WTC11 (cell line): ENCODE data around the gene JAML. TPM values are rescaled to one million over a fixed set of nuclear protein-coding genes. Genes with fewer than 3 reads are reported as not detected.
A peak's percentile ranks its signal among the peaks of the same experiment; 100 is the strongest.

Source experiments
- ATAC-seq: fragments of 200-7000 bp; cut with Tn5 transposase; 2 replicates; pipeline ENCODE4 v1.10.0; 2021; ENCODE audit warnings: mild to moderate bottlenecking, moderate library complexity
- CTCF ChIA-PET: fragments of 300-600 bp; sonication (Branson Sonifier 250); formaldehyde crosslinking; loops from one replicate; lab custom pipeline; 2021; ENCODE audit warnings: antibody characterized with exemption; lab: Charles Lee
- POLR2A ChIA-PET: fragments of 350-600 bp; sonication (Branson Sonifier 250); formaldehyde crosslinking; loops from one replicate; lab custom pipeline; 2021; ENCODE audit warnings: antibody characterized with exemption; lab: Charles Lee
- DNase-seq: peaks from one replicate; pipeline ENCODE4 v3.0.0; 2021; ENCODE audit warnings: low spot score
- H3K27ac Mint-ChIP-seq: 2 replicates; pipeline ENCODE4 v1.8.0; 2021; ENCODE audit warnings: mixed read lengths
- H3K27me3 Mint-ChIP-seq: 2 replicates; pipeline ENCODE4 v1.8.0; 2021; ENCODE audit warnings: low read depth, mild to moderate bottlenecking, moderate library complexity, mixed read lengths
- H3K36me3 Mint-ChIP-seq: 2 replicates; pipeline ENCODE4 v1.8.0; 2021; ENCODE audit warnings: mixed read lengths
- H3K4me1 Mint-ChIP-seq: 2 replicates; pipeline ENCODE4 v1.8.0; 2022; ENCODE audit warnings: mixed read lengths
- H3K4me3 Mint-ChIP-seq: 2 replicates; pipeline ENCODE4 v1.8.0; 2021; ENCODE audit warnings: mild to moderate bottlenecking, moderate library complexity, mixed read lengths
- H3K9me3 Mint-ChIP-seq: 2 replicates; pipeline ENCODE4 v1.8.0; 2021; ENCODE audit warnings: mixed read lengths
- CTCF ChIP-seq: fragments of 200-600 bp; IDR thresholded peaks from 2 replicates; pipeline ENCODE4 v1.8.0; 2022; ENCODE audit warnings: antibody characterized with exemption
- ETV6 ChIP-seq: sonication (generic); formaldehyde crosslinking; IDR thresholded peaks from 2 replicates; pipeline ENCODE4 v1.8.1; 2022; ENCODE audit warnings: mild to moderate bottlenecking, missing genetic modification reagents
- FOXK1 ChIP-seq: sonication (generic); formaldehyde crosslinking; IDR thresholded peaks from 2 replicates; pipeline ENCODE4 v1.8.0; 2022; ENCODE audit warnings: mild to moderate bottlenecking, moderate library complexity, missing genetic modification reagents
- GABPB1 ChIP-seq: sonication (generic); formaldehyde crosslinking; IDR thresholded peaks from 2 replicates; pipeline ENCODE4 v1.8.1; 2023; ENCODE audit warnings: mild to moderate bottlenecking, missing genetic modification reagents
- GTF2I ChIP-seq: fragments of 250-450 bp; sonication (Bioruptor Pico); conservative IDR thresholded peaks from 2 replicates; pipeline ENCODE4 v1.4.0; 2021; ENCODE audit warnings: mild to moderate bottlenecking
- MLX ChIP-seq: sonication (generic); formaldehyde crosslinking; IDR thresholded peaks from 2 replicates; pipeline ENCODE4 v1.8.1; 2023; ENCODE audit warnings: mild to moderate bottlenecking, missing genetic modification reagents, moderate library complexity
- NFYB ChIP-seq: sonication (generic); formaldehyde crosslinking; conservative IDR thresholded peaks from 2 replicates; pipeline ENCODE4 v1.8.0; 2022; ENCODE audit warnings: low read depth, missing genetic modification reagents
- NR3C1 ChIP-seq: sonication (generic); formaldehyde crosslinking; conservative IDR thresholded peaks from 2 replicates; pipeline ENCODE4 v1.8.1; 2023; ENCODE audit warnings: low read depth, mild to moderate bottlenecking, missing genetic modification reagents
- PRDM15 ChIP-seq: sonication (generic); formaldehyde crosslinking; IDR thresholded peaks from 2 replicates; pipeline ENCODE4 v1.8.0; 2022; ENCODE audit warnings: missing genetic modification reagents
- PREB ChIP-seq: sonication (generic); formaldehyde crosslinking; IDR thresholded peaks from 2 replicates; pipeline ENCODE4 v1.8.1; 2022; ENCODE audit warnings: mild to moderate bottlenecking, missing genetic modification reagents, moderate library complexity, borderline replicate concordance
- PRRX2 ChIP-seq: fragments of 250-450 bp; sonication (Bioruptor Pico); IDR thresholded peaks from 2 replicates; pipeline ENCODE4 v1.8.0; 2021; ENCODE audit warnings: mild to moderate bottlenecking
- SMAD3 ChIP-seq: sonication (generic); formaldehyde crosslinking; IDR thresholded peaks from 2 replicates; pipeline ENCODE4 v1.8.0; 2022; ENCODE audit warnings: missing genetic modification reagents, mild to moderate bottlenecking, borderline replicate concordance
- ZMAT4 ChIP-seq: fragments of 250-450 bp; sonication (Bioruptor Pico); IDR thresholded peaks from 2 replicates; pipeline ENCODE4 v1.9.0; 2021; ENCODE audit warnings: mild to moderate bottlenecking
- ZNF121 ChIP-seq: sonication (generic); formaldehyde crosslinking; IDR thresholded peaks from 2 replicates; pipeline ENCODE4 v1.8.0; 2023; ENCODE audit warnings: missing genetic modification reagents
- ZNF219 ChIP-seq: sonication (generic); formaldehyde crosslinking; IDR thresholded peaks from 2 replicates; pipeline ENCODE4 v1.8.0; 2023; ENCODE audit warnings: missing genetic modification reagents, mild to moderate bottlenecking, borderline replicate concordance
- ZNF281 ChIP-seq: sonication (generic); formaldehyde crosslinking; IDR thresholded peaks from 2 replicates; pipeline ENCODE4 v1.8.0; 2023; ENCODE audit warnings: mild to moderate bottlenecking, missing genetic modification reagents
- ZNF416 ChIP-seq: fragments of 250-450 bp; sonication (Bioruptor Pico); IDR thresholded peaks from 2 replicates; pipeline ENCODE4 v1.9.0; 2021; ENCODE audit warnings: mild to moderate bottlenecking, inconsistent platforms
- ZNF532 ChIP-seq: fragments of 250-450 bp; sonication (Bioruptor Pico); IDR thresholded peaks from 2 replicates; pipeline ENCODE4 v1.9.0; 2021; ENCODE audit warnings: mild to moderate bottlenecking, borderline replicate concordance
- ZNF671 ChIP-seq: fragments of 250-450 bp; sonication (Bioruptor Pico); IDR thresholded peaks from 2 replicates; pipeline ENCODE4 v1.8.0; 2021; ENCODE audit warnings: mild to moderate bottlenecking
- total RNA-seq: library from RNA; stranded (reverse); gene quantifications from 3 replicates; pipeline ENCODE4 v1.2.3, GENCODE V29; 2021

The JAML gene
- total RNA-seq, 1 experiment from 2014 or later, result 0.24 TPM

- no peak for DNase-seq
- Mint-ChIP-seq H3K9me3 (no peaks in the 10 kb centered on the region), H3K4me1 (peaks cover 14% of the 10 kb centered on the region), H3K27me3 (peaks cover 45% of the 10 kb centered on the region), H3K36me3 (no peaks in the 10 kb centered on the region), H3K27ac (no peak overlapping the region), H3K4me3 (no peak overlapping the region)
- ATAC-seq, result no peak
- POLR2A ChIA-PET, result no interaction called here
- CTCF ChIA-PET, result interaction anchor here (1.6 kb wide), 1 partner anchor 52 kb away, joined by 4 read pairs; no protein-coding TSS in a partner anchor
- TF ChIP-seq ETV6 (CRISPR knock-in tag) (no peak), GTF2I (CRISPR knock-in tag) (no peak), PREB (CRISPR knock-in tag) (no peak), ZNF219 (CRISPR knock-in tag) (no peak), ZNF671 (CRISPR knock-in tag) (no peak), CTCF (no peak), GABPB1 (CRISPR knock-in tag) (no peak), NFYB (CRISPR knock-in tag) (no peak), ZMAT4 (CRISPR knock-in tag) (no peak), PRDM15 (no peak), ZNF532 (no peak), PRRX2 (no peak), ZNF121 (CRISPR knock-in tag) (no peak)
These were observed 19.4 kb upstream of the JAML start for GRCh38 chr11:118243993-118244762.

GRCh38 chr11:118243161-118243560 is 18.4 kb upstream of the JAML start:
- no peak overlapping the region for H3K4me3 Mint-ChIP-seq
- no peaks in the 10 kb centered on the region for H3K36me3 Mint-ChIP-seq
- ChIA-PET POLR2A (no interaction called here), CTCF (no interaction called here)
- H3K9me3 Mint-ChIP-seq, result no peaks in the 10 kb centered on the region
- peaks cover 36% of the 10 kb centered on the region for H3K27me3 Mint-ChIP-seq
- DNase-seq, result no peak
- peaks cover 20% of the 10 kb centered on the region for H3K4me1 Mint-ChIP-seq
- H3K27ac Mint-ChIP-seq, result peak overlapping the region; percentile 16; the same call in 1 of the 2 replicates
- peak; percentile 58; the same call in 1 of the 2 replicates for ATAC-seq
- no peak for TF ChIP-seq ZNF281 (CRISPR knock-in tag)
- no peak for TF ChIP-seq FOXK1 (CRISPR knock-in tag)
- no peak for TF ChIP-seq SMAD3 (CRISPR knock-in tag)
- no peak for TF ChIP-seq ZNF416 (CRISPR knock-in tag)
- no peak for TF ChIP-seq NR3C1 (CRISPR knock-in tag)
- no peak for TF ChIP-seq MLX
